WTC11 (cell line): Measurements from ENCODE around the gene DENND2C.

Experiments
- CBFB ChIP-seq: sonication (generic); formaldehyde crosslinking; IDR thresholded peaks from 2 replicates; pipeline ENCODE4 v1.8.1; 2022; ENCODE audit warnings: mild to moderate bottlenecking, low read depth, missing genetic modification reagents
- ETV6 ChIP-seq: sonication (generic); formaldehyde crosslinking; IDR thresholded peaks from 2 replicates; pipeline ENCODE4 v1.8.1; 2022; ENCODE audit warnings: mild to moderate bottlenecking, missing genetic modification reagents
- SP1 ChIP-seq: sonication (generic); formaldehyde crosslinking; conservative IDR thresholded peaks from 2 replicates; pipeline ENCODE4 v1.8.1; 2022; ENCODE audit warnings: missing genetic modification reagents
- TEAD1 ChIP-seq: sonication (generic); formaldehyde crosslinking; IDR thresholded peaks from 2 replicates; pipeline ENCODE4 v1.8.0; 2022; ENCODE audit warnings: mild to moderate bottlenecking, missing genetic modification reagents
- ZNF121 ChIP-seq: sonication (generic); formaldehyde crosslinking; IDR thresholded peaks from 2 replicates; pipeline ENCODE4 v1.8.0; 2023; ENCODE audit warnings: missing genetic modification reagents
- ZNF138 ChIP-seq: sonication (generic); formaldehyde crosslinking; conservative IDR thresholded peaks from 2 replicates; pipeline ENCODE4 v1.8.1; 2022; ENCODE audit warnings: mild to moderate bottlenecking, moderate library complexity, missing genetic modification reagents
- TF ChIP-seq, protein P1 (sequence below): sonication (generic); formaldehyde crosslinking; conservative IDR thresholded peaks from 2 replicates; pipeline ENCODE4 v1.8.1; 2023; ENCODE audit warnings: mild to moderate bottlenecking, low read depth, missing genetic modification reagents, moderate library complexity
- TF ChIP-seq, protein P2 (sequence below): fragments of 200-600 bp; IDR thresholded peaks from 2 replicates; pipeline ENCODE4 v1.8.0; 2022; ENCODE audit warnings: antibody characterized with exemption
- TF ChIP-seq, protein P3 (sequence below): sonication (generic); formaldehyde crosslinking; IDR thresholded peaks from 2 replicates; pipeline ENCODE4 v1.8.0; 2022; ENCODE audit warnings: mild to moderate bottlenecking, missing genetic modification reagents
- TF ChIP-seq, protein P4 (sequence below): sonication (generic); formaldehyde crosslinking; IDR thresholded peaks from 2 replicates; pipeline ENCODE4 v1.8.1; 2023; ENCODE audit warnings: mild to moderate bottlenecking, missing genetic modification reagents, moderate library complexity
- TF ChIP-seq, protein P5 (sequence below): sonication (generic); formaldehyde crosslinking; conservative IDR thresholded peaks from 2 replicates; pipeline ENCODE4 v1.8.1; 2022; ENCODE audit warnings: mild to moderate bottlenecking, missing genetic modification reagents
- TF ChIP-seq, protein P6 (sequence below): sonication (generic); formaldehyde crosslinking; IDR thresholded peaks from 2 replicates; pipeline ENCODE4 v1.8.0; 2022; ENCODE audit warnings: mild to moderate bottlenecking, missing genetic modification reagents

DNA sequence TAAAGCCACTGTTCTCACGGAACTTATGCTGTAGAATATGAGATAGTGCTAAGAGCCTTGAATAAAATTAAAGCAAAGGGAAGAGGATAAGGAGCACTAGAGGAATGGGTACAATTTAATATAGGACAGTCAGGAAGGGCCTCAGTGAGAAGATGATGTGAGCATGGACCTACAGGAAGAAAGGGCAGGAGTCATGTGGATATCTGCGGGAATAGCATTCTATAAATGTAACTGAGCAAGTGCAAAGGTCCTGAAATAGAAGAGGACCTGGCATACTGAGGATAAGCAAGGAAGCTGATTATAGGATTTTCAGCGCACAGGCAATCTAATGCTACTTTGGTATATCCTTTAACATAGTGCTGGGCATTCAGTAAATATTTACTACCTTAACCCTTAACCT lies 75.8 kb downstream of the DENND2C start:
- TF ChIP-seq, protein P1, sequence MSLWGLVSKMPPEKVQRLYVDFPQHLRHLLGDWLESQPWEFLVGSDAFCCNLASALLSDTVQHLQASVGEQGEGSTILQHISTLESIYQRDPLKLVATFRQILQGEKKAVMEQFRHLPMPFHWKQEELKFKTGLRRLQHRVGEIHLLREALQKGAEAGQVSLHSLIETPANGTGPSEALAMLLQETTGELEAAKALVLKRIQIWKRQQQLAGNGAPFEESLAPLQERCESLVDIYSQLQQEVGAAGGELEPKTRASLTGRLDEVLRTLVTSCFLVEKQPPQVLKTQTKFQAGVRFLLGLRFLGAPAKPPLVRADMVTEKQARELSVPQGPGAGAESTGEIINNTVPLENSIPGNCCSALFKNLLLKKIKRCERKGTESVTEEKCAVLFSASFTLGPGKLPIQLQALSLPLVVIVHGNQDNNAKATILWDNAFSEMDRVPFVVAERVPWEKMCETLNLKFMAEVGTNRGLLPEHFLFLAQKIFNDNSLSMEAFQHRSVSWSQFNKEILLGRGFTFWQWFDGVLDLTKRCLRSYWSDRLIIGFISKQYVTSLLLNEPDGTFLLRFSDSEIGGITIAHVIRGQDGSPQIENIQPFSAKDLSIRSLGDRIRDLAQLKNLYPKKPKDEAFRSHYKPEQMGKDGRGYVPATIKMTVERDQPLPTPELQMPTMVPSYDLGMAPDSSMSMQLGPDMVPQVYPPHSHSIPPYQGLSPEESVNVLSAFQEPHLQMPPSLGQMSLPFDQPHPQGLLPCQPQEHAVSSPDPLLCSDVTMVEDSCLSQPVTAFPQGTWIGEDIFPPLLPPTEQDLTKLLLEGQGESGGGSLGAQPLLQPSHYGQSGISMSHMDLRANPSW (CRISPR knock-in tag), result no peak
- TF ChIP-seq ZNF121 (CRISPR knock-in tag) (no peak), SP1 (CRISPR knock-in tag) (no peak), ETV6 (CRISPR knock-in tag) (no peak), CBFB (CRISPR knock-in tag) (no peak), ZNF138 (CRISPR knock-in tag) (no peak), TEAD1 (CRISPR knock-in tag) (no peak)
- TF ChIP-seq, protein P2, sequence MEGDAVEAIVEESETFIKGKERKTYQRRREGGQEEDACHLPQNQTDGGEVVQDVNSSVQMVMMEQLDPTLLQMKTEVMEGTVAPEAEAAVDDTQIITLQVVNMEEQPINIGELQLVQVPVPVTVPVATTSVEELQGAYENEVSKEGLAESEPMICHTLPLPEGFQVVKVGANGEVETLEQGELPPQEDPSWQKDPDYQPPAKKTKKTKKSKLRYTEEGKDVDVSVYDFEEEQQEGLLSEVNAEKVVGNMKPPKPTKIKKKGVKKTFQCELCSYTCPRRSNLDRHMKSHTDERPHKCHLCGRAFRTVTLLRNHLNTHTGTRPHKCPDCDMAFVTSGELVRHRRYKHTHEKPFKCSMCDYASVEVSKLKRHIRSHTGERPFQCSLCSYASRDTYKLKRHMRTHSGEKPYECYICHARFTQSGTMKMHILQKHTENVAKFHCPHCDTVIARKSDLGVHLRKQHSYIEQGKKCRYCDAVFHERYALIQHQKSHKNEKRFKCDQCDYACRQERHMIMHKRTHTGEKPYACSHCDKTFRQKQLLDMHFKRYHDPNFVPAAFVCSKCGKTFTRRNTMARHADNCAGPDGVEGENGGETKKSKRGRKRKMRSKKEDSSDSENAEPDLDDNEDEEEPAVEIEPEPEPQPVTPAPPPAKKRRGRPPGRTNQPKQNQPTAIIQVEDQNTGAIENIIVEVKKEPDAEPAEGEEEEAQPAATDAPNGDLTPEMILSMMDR, result no peak
- TF ChIP-seq, protein P3, sequence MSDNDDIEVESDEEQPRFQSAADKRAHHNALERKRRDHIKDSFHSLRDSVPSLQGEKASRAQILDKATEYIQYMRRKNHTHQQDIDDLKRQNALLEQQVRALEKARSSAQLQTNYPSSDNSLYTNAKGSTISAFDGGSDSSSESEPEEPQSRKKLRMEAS (CRISPR knock-in tag), result no peak
- TF ChIP-seq, protein P4, sequence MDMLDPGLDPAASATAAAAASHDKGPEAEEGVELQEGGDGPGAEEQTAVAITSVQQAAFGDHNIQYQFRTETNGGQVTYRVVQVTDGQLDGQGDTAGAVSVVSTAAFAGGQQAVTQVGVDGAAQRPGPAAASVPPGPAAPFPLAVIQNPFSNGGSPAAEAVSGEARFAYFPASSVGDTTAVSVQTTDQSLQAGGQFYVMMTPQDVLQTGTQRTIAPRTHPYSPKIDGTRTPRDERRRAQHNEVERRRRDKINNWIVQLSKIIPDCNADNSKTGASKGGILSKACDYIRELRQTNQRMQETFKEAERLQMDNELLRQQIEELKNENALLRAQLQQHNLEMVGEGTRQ (CRISPR knock-in tag), result no peak
- TF ChIP-seq, protein P5, sequence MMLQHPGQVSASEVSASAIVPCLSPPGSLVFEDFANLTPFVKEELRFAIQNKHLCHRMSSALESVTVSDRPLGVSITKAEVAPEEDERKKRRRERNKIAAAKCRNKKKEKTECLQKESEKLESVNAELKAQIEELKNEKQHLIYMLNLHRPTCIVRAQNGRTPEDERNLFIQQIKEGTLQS (CRISPR knock-in tag), result no peak
- TF ChIP-seq, protein P6, sequence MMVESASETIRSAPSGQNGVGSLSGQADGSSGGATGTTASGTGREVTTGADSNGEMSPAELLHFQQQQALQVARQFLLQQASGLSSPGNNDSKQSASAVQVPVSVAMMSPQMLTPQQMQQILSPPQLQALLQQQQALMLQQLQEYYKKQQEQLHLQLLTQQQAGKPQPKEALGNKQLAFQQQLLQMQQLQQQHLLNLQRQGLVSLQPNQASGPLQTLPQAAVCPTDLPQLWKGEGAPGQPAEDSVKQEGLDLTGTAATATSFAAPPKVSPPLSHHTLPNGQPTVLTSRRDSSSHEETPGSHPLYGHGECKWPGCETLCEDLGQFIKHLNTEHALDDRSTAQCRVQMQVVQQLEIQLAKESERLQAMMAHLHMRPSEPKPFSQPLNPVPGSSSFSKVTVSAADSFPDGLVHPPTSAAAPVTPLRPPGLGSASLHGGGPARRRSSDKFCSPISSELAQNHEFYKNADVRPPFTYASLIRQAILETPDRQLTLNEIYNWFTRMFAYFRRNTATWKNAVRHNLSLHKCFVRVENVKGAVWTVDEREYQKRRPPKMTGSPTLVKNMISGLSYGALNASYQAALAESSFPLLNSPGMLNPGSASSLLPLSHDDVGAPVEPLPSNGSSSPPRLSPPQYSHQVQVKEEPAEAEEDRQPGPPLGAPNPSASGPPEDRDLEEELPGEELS, result no peak
